HG02571 (cell line): ENCODE data around the gene OLAH.

ENCODE experiments used
- ATAC-seq: cut with Tn5 transposase; IDR thresholded peaks from one replicate; pipeline ENCODE4 v1.9.1; 2021; ENCODE audit warnings: mild to moderate bottlenecking, moderate library complexity; ENCODE audit not compliant: unreplicated experiment

Gene OLAH

DNA sequence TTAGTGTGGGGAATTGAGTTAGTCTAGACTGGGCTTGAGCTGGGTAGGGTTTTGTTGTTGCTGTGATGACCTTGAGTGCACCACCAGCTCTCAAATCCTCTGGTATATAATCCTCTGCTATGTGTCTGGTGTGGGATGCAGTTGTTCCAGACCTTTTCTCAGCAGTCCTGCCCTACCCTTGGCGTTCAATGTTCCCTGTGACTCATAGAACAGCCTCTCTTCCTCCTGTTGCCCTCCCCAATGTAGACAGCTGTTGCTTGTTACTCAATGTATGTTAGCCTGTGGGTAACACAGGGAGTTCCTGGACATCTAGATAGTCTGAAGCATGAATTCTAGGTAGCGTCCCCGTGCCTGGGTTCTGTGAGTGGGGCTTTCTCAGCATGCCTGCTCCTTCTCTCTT, 25.1 kb downstream of the OLAH start:
- no peak for ATAC-seq

DNA sequence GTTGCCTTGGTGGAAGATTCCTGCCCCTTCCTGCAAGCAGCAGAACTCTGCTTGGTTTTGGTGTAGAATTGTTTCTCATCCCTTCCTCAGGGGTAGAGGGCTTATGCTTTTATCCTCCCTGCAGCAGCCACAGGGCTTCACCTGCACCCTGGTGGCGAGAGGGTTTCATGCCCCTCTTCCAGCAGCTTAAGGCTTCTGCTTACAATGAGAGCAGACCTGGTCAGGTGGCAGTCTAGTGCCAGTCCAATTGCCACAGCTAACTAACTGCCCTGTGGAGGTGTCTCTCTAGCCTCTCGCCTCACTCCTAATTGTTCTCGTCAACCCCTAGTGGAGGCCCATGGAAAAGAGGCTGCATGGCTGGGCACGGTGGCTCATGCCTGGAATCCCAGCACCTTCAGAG, 25.5 kb downstream of the OLAH start:
- ATAC-seq: no peak

DNA sequence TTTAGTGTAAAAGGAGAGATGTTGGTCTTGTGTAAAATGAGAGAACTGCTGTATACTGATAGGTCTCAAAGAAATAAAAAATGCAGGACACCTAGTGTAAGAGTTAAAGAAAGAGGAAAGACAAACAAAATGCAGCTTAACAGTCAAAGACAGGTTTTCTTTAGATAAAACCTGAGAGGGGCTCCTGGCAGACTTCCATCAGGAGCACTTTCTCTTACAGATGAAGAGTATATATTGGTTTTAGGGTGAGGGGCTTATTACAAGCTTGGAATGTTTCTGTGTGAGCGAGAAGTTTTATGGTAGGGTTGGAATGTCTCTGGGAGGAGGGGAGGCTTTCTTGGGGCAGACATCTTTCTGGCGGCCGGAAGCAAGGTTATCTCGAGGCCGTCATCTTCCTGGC, 28.6 kb downstream of the OLAH start:
- no peak for ATAC-seq

DNA sequence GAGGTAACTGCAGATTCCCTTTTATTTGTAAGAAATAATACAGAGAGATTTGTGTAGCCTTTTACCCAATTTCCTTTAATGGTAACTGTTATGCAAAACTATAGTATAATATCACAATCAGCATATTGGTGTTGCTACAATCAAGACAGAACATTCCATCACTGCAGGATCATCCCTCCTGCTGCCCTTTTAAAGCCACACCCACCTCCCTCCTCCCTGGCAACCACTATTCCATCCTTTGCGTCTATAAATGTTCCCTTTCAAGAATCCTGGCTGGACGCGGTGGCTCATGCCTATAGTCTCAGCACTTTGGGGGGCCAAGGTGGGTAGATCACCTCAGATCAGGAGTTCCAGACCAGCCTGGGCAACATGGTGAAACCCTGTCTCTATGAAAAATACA, 31.7 kb downstream of the OLAH start:
- no peak for ATAC-seq

DNA sequence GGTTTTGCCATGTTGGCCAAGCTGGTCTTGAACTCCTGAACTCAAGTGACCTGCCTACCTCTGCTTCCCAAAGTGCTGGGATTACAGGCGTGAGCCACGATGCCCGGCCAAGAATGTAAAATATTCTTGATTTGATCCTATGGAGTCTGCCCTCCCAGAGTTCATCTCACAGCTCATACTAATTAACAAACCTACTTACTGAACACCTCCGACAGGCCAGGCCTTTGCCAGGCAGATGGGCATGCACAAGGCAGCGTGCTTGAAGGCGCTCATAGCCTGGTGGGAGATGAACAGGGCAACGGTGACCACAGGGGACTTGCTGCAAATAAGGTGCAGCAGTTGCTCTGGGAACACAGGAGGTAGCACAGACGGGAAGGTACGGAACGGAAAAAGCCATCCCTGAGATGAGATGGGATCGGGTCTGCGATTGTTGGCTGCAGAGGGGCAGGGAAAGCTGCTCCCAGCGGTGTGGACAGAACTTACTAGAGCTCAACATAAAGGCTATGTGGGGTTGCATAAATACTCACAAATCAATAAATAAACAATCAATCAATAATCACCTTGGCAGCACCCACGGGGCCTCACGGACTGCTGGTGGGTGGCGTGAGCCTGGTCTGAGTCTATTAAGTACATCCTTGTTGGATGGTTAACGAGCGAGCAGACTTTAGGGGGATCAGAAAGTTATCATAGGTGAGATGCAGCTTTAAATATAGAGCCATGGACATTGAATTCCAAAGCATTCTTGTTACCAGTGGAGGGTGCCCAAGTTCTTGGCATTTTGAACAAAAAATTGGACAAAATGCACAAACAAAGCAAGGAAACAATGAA, 40.1 kb downstream of the OLAH start:
- ATAC-seq: no peak

DNA sequence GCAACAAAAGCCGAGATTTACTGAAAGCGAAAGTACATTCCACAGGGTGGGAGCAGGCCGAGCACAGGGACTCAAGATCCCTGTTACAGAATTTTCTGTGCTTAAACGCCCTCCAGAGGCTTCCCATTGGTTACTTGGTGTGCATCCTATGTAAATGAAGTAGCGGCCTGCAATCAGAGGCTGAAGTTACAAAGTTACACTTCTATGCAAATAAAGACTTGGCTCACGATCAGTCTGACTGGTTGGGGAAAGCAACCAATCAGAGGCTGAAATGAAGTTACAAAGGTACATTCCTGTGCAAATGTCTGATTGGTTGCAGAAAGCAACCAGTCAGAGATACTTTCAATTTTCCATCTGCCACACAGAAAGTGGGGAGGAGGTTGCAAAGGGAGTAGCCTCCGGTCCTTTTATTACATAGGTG, 40.8 kb downstream of the OLAH start:
- ATAC-seq: no peak

DNA sequence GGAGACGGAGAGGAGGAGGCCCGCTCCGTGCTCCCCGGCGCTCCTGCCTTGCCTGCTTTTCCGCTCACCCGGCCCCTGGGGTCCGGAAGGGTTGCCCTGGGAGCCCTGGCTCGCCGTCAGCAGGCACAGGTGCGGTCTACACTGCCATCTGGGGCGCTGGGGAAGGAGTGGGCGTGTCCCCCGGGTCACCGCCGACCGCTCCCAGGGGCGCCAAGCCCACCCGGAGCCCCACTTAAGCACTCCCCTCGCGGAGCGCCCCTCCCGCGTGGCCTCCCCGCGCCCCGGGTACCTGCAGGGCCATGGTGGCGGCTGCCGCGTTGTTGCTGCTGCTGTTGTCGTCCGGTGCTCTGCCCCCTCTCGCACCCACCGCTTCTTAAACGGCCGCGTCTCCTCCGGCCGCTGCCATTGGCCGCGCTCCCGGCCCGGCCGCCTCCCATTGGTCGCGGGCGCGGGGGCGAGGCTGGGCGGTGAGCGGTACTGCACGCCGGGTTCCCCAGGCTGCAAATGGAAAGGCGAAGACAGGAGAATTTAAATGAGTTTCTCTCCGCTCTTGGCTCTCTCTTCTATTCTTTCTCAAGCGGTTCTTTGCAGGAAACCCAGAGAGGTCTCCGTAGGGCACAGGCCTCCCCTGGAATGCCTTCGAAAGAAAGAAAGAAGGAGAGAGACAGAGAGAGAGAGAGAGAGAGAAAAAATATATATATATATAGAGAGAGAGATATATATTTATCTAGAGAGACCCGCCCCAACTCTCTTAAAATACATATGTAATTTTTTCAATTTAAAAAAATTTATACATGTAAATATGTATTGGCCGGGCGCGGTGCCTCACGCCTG, 44.9 kb downstream of the OLAH start, which contains the start of gene ACBD7:
ACBD7 (minus strand) TSS at position 349 of the 834 bp plus-strand sequence; CDS start at position 301, 48 bp downstream.
- peak; percentile 98 for ATAC-seq

DNA sequence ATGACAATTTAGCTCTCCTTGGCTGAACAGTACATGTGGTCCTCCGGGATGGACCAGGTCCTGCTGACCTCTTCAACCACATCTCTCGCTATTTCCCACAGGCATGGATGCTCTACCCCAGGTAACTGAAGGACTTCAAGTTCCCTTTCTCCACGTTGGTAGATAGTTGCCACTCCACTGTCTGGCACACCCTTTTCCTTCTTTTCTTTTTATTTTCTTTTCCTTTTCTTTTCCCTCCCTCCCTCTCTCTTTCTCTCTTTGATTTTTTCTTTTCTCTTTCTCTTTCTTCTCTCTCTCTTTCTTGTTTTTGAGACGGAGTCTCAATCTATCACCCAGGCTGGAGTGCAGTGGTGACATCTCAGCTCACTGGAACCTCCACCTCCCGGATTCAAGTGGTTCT, 47.7 kb downstream of the OLAH start:
- ATAC-seq: no peak

DNA sequence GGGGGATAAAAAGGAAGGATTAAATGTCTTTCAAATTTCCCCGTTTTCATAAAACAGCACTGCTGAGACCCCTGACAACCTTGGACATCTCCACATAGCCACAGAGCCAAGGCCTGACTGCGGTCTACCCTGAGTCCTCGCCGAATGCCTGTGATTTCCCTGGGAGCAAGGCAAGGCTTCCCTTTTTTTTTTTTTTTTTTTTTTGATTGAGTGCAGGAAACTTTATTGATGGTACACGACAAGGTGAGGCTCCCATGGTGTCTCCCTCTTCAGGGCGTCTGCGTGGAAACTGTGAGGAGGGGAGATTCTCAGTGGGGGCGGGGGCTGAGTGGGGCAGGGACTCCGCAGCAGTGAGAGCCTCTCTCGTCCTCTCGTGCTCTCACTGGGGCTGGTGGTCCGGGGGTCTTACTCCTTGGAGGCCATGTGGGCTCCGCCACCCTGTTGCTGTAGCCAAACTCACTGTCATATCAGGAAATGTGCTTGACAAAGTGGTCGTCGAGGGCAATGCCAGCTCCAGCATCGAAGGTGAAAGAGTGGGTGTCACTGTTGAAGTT, 49.2 kb downstream of the OLAH start:
- no peak for ATAC-seq

DNA sequence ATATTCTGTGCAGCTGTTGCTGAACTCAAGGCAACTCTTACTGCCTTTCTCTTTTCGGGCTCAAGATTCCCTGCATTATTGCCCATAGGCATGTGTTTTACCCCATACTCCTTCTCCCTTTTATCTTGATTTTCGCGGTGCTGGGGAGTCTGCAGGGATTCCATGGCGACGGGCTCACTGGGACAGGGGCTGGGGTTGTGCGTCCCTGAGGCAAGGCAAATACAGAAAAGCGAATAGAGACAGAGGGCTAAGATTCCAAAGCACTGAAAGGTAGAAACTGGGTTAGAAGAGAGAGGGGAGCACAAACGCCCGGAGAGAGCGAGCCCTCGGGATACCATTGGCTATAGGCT, 52.9 kb downstream of the OLAH start:
- peak; percentile 19 for ATAC-seq

DNA sequence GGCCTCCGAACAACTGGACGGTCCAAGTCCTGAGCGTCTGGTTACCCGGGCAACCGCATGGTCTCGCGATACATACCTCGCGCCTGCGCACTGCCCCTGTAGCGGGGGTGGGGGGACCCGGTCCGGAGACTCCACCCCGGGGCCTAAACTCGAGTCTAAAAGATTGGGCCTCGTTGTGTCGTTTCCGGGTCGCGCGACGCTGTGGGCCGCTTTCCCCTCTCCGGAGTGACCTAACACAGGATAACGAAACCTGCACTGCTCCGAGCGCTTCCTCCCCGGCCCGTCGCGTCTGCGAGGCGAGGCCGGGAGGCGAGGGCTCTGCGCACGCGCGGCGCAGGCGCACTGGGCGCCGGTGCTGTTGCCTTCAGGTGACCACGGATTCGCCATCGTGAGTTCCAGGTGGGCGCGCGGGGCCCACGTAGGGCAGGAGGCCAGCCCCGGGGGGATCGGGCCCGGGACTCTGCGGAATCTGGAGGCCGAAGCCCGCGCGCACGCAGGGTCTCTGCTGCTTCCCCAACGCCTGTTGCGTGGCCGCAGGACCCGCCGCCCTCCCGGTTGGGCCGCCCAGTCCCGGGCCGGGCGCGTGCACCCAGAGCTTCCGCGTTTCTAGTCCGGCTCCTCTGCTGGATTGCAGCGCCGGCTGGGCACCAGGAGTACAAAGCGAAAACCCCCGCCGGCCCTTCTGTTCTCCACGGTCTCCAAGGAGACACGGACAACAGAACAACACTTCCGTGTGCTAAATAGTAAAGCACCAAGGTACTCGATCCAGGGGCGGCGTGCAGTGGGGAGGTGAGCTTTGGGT, 53.5 kb downstream of the OLAH start, which contains the start of gene RPP38:
RPP38 (plus strand) TSS at position 345 of the 802 bp plus-strand sequence. CDS start 5,960 bp downstream, outside the sequence.
- peak; percentile 85 for ATAC-seq

DNA sequence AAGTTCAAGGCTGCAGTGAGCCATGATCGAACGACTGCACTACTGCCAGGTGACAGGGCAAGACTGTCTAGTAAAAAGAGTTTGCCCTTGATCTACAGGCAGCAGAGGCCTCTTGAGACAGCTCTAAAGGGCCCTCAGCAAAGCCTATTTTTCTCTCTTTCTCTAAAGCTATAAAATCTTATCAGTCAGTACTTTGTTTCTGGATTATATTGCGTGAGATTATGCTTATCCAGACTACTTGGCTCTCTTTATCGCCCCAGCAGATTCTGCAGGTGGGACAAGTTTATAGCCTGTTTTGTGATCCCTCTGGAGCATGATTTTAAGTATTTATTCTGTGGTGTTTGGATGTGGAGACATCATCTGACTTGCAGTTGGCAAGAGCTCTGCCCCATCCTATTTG, 56.1 kb downstream of the OLAH start:
- ATAC-seq: no peak

DNA sequence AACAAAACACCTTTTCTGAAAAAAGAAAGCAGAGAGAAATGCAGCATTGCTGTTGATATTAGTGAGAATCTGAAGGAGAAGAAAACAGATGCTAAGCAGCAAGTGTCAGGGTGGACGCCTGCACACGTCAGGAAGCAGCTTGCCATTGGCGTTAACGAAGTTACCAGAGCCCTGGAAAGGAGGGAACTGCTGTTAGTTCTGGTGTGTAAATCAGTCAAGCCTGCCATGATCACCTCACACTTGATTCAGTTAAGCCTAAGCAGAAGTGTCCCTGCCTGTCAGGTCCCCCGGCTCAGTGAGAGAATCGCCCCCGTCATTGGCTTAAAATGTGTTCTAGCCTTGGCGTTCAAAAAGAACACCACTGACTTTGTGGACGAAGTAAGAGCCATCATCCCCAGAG, 59.8 kb downstream of the OLAH start:
- ATAC-seq: no peak

DNA sequence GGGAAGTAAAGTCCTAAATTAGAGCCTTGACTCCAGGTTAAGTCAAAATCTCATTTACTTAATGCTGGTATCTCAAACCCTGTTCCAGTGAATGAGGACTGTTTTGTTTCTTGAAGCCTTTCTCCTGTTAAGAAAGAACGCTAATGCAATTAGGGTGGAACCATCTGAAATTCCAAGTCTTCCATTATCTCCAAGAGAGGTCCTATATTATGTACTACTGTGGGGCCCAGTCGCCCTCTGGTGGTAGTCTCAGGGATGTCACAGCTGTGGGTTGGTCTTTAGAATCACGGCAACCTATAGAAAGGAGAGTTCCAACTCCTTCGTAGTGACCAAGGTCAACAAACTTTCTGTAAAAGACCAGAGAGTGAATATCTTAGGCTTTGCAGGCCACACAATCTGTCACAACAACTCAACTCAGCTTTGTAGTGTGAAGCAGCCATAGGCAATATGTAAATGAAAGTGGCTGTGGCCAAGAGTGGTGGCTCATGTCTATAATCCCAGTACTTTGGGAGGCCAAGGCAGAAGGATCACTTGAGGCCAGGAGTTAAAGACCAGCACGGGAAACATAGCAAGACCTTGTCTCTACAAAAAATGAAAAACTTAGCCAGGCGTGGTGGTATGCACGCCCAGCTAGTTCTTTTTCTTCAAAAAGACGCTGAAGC, 62.7 kb downstream of the OLAH start:
- no peak for ATAC-seq

DNA sequence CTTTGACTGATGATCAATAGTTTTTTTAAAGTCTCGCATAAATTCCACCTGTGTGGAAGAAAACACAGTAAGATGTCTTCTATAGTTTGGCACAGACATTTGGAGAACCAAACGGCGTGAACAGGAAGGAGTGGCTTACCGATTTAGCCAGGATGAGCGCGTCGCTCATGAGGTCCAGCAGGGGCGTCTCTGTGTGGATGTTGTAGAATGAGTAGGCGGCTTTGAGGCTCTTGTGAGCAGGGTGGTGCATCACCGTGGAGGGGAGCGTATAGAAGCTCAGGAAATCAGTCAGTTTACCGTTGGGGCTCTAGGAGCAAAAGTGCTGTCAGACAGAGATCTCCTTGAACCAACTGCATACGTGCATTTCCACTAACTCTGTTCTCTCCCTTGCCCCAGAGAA, 68.9 kb downstream of the OLAH start:
- ATAC-seq: no peak

DNA sequence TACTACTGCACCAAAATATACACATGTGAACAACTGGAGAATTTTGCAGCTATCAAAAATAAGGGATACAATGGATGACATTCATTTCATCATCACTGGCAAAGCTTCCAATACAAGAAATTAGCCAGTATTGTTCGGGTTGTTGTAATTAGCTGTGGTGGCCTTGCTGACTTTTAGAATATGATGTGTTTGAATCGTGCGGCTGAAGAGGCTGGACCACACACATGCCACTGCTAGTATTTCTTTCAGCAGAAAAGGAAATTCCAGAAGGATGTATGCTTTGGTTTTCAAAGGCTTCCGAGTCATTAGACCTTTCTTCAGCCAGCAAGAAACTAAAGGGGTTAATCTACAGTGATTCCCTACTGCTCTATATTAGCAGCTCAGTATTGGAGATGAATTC, 70.0 kb downstream of the OLAH start:
- no peak for ATAC-seq

DNA sequence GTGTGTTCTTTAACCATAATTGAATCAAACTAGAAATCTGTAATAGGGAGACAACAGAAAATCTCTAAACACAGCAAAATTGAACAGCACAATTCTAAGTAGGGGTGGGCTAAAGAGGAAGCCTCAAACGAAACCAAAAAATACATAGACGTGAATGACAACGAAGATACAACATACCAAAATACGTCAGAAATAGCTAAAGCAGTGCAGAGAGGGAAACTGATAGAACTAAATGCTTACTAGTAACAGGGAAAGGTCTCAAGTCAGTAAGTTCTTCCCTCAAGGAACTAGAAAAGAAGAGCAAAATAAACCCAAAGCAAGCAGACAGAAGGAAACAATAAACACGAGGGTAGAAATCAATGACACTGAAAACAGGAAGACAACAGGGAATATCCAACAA, 72.5 kb downstream of the OLAH start:
- no peak for ATAC-seq

DNA sequence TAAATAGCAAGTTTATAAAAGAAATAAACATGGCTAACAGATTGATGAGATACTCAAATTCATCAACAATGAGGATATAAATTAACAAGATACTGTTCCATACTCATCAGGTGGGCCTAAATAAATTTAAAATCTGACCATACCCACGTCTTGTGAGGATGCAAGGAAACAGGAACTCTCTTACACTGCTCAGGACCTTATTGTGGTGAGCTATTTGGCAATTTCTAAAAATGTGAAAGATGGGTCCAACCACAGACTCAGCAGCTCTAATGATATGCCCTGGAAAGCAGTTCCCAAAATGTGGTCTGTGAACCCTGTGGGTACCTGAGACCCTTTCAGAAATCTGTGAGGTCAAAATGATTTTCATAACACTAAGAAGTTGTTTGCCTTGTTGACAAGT, 74.9 kb downstream of the OLAH start:
- no peak for ATAC-seq

DNA sequence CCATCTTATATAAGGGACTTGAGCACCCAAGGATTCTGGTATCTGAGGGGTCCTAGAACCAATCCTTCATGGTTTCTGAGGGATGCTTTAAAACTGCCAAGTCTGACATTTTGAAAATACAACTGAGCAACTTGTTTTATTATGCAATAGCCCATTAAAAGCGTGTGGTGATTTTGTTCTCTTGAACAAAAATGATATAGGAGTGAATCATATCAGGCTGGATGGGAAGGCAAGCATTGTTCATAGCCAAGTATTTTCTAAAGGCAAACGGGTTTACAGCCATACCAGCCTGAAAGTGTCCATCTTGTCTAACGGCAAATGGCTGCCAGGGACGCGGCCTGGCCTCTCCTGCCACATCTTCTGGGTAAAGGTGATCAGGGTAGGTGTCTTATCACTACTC, 76.8 kb downstream of the OLAH start:
- ATAC-seq: no peak

DNA sequence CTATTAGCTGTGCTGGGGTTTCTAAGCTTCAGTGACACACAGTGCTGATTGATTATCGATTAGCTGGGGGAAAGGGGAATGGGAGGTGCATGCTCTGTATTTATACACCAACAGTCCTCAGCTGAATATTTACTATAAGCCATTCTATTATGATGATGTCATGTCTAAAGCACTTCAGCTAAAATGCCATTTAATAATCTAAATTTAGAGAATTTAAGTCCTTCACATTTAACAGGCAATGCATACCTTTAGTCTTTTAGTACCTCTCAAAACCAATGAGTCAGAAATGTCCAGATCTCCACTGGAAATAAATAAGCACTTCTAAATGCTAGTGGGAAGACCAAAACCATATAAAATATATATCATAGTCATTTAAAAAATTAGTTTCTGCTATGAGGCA, 78.0 kb downstream of the OLAH start:
- ATAC-seq: no peak
